SK-N-MC (cell line): ENCODE results near the gene CLEC16A.

Experiments used
- EZH2 ChIP-seq: fragments of 200-600 bp; sonication (generic); IDR thresholded peaks from one replicate; pipeline ENCODE4 v1.6.1; 2017; ENCODE audit warnings: antibody characterized with exemption
- POLR2AphosphoS5 ChIP-seq: IDR thresholded peaks from 2 replicates; pipeline ENCODE4 v1.6.1; 2012; ENCODE audit warnings: mild to moderate bottlenecking, low read depth, low read length, borderline replicate concordance

GRCh38 chr16:11219178-11219577, 274.8 kb downstream of the CLEC16A start:
- TF ChIP-seq EZH2 (no peak), POLR2AphosphoS5 (no peak)
